ENCODE results near the gene EAF1.

DNA sequence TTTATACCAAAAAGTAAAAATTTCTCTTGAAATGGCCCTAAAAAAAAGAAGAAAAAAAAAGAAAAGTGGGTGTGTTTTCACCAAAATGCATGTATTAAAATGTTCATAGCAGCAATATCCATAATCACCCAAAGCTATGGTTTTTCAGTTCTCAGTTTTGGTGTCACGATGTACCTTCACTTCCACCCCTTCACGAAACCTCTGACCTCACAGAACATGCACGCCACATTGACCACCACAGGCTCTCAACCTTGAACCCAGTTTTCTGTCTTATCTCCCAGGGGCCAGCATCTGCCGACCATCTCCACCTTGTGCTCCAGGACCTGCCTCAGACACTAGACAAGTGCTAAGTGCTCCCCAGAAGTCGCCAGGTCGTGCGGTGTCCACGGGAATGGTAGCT lies 63.7 kb downstream of the EAF1 start:
- no peak for TF ChIP-seq POLR2A (IDR thresholded peaks at IDR 0.05)
- TF ChIP-seq, protein P1, sequence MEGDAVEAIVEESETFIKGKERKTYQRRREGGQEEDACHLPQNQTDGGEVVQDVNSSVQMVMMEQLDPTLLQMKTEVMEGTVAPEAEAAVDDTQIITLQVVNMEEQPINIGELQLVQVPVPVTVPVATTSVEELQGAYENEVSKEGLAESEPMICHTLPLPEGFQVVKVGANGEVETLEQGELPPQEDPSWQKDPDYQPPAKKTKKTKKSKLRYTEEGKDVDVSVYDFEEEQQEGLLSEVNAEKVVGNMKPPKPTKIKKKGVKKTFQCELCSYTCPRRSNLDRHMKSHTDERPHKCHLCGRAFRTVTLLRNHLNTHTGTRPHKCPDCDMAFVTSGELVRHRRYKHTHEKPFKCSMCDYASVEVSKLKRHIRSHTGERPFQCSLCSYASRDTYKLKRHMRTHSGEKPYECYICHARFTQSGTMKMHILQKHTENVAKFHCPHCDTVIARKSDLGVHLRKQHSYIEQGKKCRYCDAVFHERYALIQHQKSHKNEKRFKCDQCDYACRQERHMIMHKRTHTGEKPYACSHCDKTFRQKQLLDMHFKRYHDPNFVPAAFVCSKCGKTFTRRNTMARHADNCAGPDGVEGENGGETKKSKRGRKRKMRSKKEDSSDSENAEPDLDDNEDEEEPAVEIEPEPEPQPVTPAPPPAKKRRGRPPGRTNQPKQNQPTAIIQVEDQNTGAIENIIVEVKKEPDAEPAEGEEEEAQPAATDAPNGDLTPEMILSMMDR (IDR thresholded peaks at IDR 0.05) = no peak
- TF ChIP-seq POLR2AphosphoS5 (IDR thresholded peaks at IDR 0.05) = no peak
